ENCODE data around the gene NABP1.

NABP1 gene

DNA sequence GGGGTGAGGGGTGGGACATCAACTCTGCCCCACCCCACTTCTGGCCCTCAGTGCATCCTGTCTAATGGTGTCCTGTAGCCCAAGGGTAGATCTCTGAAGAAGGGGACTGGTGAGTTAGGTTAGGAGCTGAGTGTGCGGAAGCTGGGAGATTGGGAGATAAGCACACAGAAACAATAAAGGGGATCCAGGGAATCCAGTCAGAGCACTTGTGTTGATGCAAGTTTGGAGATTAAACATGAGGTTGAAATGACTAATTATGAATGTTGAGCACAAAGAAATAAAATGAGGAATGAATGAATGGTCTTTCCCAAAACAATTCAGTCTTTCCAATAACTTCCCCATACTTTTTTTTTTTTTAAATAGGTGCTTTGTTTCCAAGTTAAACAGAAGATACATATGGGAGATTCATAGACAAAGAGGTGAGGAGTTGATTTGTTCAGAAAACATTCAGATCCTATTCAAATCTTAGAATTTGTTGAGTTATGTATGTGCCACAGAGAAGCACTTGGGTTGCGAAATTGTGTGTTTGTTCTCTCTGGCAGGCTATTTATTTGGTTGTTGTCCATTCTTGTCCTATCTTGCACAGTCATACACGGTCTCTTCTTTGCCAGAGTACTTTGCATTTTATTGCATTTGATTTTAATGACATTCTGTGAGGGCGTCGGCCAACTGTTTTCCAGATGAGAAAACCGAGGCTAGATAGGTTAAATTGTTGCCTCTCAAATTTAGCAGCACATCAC lies 31.6 kb upstream of the NABP1 start:
- TF ChIP-seq, protein P1, sequence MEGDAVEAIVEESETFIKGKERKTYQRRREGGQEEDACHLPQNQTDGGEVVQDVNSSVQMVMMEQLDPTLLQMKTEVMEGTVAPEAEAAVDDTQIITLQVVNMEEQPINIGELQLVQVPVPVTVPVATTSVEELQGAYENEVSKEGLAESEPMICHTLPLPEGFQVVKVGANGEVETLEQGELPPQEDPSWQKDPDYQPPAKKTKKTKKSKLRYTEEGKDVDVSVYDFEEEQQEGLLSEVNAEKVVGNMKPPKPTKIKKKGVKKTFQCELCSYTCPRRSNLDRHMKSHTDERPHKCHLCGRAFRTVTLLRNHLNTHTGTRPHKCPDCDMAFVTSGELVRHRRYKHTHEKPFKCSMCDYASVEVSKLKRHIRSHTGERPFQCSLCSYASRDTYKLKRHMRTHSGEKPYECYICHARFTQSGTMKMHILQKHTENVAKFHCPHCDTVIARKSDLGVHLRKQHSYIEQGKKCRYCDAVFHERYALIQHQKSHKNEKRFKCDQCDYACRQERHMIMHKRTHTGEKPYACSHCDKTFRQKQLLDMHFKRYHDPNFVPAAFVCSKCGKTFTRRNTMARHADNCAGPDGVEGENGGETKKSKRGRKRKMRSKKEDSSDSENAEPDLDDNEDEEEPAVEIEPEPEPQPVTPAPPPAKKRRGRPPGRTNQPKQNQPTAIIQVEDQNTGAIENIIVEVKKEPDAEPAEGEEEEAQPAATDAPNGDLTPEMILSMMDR (IDR thresholded peaks at IDR 0.05; ENCODE audit: control extremely low read depth, extremely low read depth, low read depth, missing control alignments): no peak
- ChIA-PET CTCF (interaction anchor here (0.9 to 1.2 kb wide), 4 partner anchors 10 to 60 kb away, joined by 3 read pairs; no protein-coding TSS in a partner anchor), POLR2A (interaction anchor here (0.6 kb wide), 1 partner anchor 50 kb away, joined by 3 read pairs; no protein-coding TSS in a partner anchor)
- DNase-seq (ENCODE audit: extremely low spot score): no peak

DNA sequence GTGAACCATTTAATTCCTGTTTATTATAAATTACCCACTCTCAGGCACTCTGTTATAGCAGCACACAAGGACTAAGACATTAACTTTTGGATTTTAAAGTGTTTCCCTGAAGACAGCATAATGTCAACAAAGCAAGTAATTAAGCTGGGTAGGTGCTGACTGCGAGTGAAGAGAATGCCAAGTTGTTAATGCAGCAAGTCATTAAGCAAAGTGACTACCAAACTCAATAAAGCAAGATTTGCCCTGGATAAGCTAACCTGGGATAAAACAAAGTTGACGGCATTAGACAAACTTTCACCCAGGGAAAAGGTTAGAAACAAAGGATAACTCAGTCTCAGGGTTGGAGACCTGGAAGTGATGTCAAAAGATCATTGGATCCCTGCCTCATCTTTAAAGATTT lies 28.4 kb upstream of the NABP1 start:
- CTCF ChIA-PET: interaction anchor here (2.1 kb wide), 1 partner anchor 23 kb away, joined by 7 read pairs; no protein-coding TSS in a partner anchor
- TF ChIP-seq, protein P1 (IDR thresholded peaks at IDR 0.05; ENCODE audit: control extremely low read depth, extremely low read depth, low read depth, missing control alignments): no peak
- DNase-seq (ENCODE audit: extremely low spot score): no peak
- POLR2A ChIA-PET: no interaction called here

DNA sequence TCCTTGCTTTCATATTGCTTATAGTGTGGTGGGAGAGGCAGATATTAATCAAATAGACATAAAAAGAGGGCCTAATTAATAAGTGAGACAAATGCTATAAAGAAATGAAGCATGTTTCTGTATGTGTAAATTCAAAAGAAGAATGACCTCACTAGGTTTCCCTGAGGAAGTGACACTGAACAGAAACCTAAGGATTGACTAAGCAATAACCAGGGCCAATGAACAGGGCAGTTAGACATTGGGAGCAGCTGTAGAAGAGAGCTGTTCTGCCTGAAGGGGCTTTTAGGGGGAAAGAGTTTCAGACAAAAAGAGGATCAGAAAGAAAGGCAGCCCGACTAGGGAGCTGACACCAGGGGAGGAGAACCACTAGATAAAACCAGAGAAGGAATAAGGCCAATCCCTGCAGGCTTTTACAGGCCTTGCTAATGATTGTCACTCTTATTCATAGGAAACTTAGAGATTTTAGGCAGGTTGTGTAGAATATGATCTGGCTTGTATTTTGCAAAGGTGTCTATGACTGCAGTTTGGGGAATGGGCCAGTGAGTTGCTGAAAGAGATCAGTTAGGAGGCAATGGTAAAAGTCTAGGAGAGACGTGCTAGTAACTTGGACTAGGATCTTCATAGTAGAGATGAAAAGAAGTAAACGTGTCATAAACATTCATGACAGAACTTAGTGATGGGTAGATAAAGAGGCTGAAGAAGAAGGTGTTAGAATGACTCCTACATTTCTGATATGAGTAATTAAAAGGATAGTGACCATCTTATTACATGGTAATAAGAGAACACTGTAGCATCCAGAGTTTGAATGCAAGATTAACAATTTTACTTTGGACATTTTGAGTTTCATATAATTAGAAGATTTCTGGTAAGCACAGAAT lies 26.8 kb upstream of the NABP1 start:
- peak; percentile 62 for DNase-seq (ENCODE audit: extremely low spot score)
- ChIA-PET POLR2A (interaction anchor here (1.0 to 1.5 kb wide), 2 partner anchors 25 to 27 kb away, joined by 3 to 6 read pairs; partner anchors contain the start of gene NABP1), CTCF (interaction anchor here (1.0 kb wide), 1 partner anchor 19 kb away, joined by 4 read pairs; no protein-coding TSS in a partner anchor)
- TF ChIP-seq, protein P1 (IDR thresholded peaks at IDR 0.05; ENCODE audit: control extremely low read depth, extremely low read depth, low read depth, missing control alignments): no peak

DNA sequence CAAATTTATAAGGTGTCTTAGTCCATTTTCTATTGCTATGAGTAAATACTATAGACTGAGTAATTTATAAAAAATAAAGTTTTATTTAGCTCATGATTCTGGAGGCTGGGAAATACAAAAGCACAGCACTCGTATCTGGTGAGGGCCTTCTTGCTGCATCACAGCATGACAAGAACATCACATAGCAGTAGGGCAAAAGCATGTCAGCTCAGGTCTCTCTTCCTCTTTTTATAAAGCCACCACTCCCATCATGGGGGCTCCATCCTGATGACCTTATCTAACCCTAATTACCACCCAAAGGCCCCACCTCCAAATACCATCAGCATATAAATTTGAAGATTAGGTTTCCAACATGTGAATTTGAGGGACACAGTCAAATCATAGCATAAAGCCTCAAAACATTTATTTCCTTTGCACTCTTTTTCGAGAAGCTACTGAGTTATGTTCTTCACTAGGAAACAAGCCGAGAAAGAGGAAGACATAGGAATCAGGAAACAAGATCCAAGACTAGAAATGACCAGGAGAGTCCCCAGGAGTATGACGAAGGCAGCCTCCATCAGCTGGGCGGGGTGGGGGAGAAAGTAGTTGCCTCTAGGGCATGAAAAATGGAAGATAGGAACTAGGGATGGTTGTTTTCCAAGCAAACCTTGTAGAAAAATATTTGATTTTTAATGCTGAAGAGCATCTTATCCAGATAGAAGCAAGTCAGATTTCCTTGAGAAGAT lies 24.1 kb upstream of the NABP1 start:
- CTCF ChIA-PET: interaction anchor here (0.8 kb wide), 1 partner anchor 17 kb away, joined by 3 read pairs; no protein-coding TSS in a partner anchor
- DNase-seq (ENCODE audit: extremely low spot score): no peak
- TF ChIP-seq, protein P1 (IDR thresholded peaks at IDR 0.05; ENCODE audit: control extremely low read depth, extremely low read depth, low read depth, missing control alignments): no peak
- POLR2A ChIA-PET: interaction anchor here (0.9 kb wide), 2 partner anchors 21 to 24 kb away, joined by 3 read pairs; partner anchors contain the start of gene NABP1

DNA sequence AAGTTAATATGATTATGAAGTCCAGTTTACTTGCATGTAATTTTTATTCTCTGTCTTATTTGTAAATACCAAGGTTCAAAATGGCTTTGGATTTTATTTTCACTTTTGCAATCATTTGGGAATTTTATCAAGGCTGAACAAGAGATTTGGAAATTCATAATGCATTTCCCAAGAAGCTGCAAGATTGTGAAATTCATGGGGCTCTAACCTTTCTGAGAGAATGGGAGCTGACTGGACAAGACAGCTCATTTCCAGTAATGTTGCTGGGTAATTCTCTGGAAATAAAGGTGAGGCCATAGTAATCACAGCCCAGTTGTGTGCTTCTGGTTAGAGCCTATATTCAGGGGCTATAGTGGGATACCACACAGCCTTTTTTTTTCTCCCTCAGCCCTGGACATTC lies 21.5 kb upstream of the NABP1 start:
- TF ChIP-seq, protein P1 (IDR thresholded peaks at IDR 0.05; ENCODE audit: control extremely low read depth, extremely low read depth, low read depth, missing control alignments): no peak
- ChIA-PET CTCF (interaction anchor here (1.1 kb wide), 1 partner anchor 10 kb away, joined by 4 read pairs; no protein-coding TSS in a partner anchor), POLR2A (no interaction called here)
- no peak for DNase-seq (ENCODE audit: extremely low spot score)
